Measurements from ENCODE around the gene ZNF71. TPM values are rescaled to one million over a fixed set of nuclear protein-coding genes. Genes with fewer than 3 reads are reported as not detected.

Gene ZNF71
- total RNA-seq (2022; extraction: Qiagen RNA extraction): 9.1 to 12.8 TPM (median 12.0 TPM) in 5 replicates

GRCh38 chr19:56594783-56595547 lies at the start of gene ZNF71:
ZNF71 (plus strand) TSS chr19:56595302; CDS start chr19:56601559, 6,257 bp downstream.

GRCh38 chr19:56567274-56568120 lies 27.6 kb upstream of the ZNF71 start, which contains the start of gene ZNF470:
ZNF470 (plus strand) TSS chr19:56567468; CDS start chr19:56570312, 2,844 bp downstream.

GRCh38 chr19:56642711-56643459 lies 47.8 kb downstream of the ZNF71 start, which contains the start of gene SMIM17:
SMIM17 (plus strand) TSS chr19:56643159; CDS start chr19:56645668, 2,509 bp downstream.

GRCh38 chr19:56671613-56671994 lies 76.5 kb downstream of the ZNF71 start, which contains the start of gene ZNF835:
ZNF835 (minus strand) TSS chr19:56671757; CDS start chr19:56665198, 6,559 bp downstream.

Other genes with a start within 250 kb of the ZNF71 start
- 0.80 to 1.3 TPM (median 1.1 TPM) in 5 replicates for gene ZNF582, start 201.8 kb upstream of the ZNF71 start, total RNA-seq (2022; extraction: Qiagen RNA extraction)
- gene ZNF583, start 191.0 kb upstream of the ZNF71 start, total RNA-seq (2022; extraction: Qiagen RNA extraction): 1.6 to 2.4 TPM (median 2.3 TPM) in 5 replicates
- gene ZNF667, start 118.0 kb upstream of the ZNF71 start, total RNA-seq (2022; extraction: Qiagen RNA extraction): not detected in 5 replicates
- 0.06 to 0.29 TPM (median 0.06 TPM) in 5 replicates for gene ZNF471, start 87.4 kb upstream of the ZNF71 start, total RNA-seq (2022; extraction: Qiagen RNA extraction)
- gene ZFP28, start 56.4 kb upstream of the ZNF71 start, total RNA-seq (2022; extraction: Qiagen RNA extraction): 3.2 to 4.3 TPM (median 3.9 TPM) in 5 replicates
- gene ZNF470, start 27.8 kb upstream of the ZNF71 start, total RNA-seq (2022; extraction: Qiagen RNA extraction): 1.2 to 2.2 TPM (median 1.9 TPM) in 5 replicates
- gene SMIM17, start 47.9 kb downstream of the ZNF71 start, total RNA-seq (2022; extraction: Qiagen RNA extraction): 0.09 to 0.11 TPM in 2 of 5 replicates, not detected in the others
- gene ZNF835, start 76.5 kb downstream of the ZNF71 start, total RNA-seq (2022; extraction: Qiagen RNA extraction): not detected in 5 replicates
- gene PEG3, start 245.4 kb downstream of the ZNF71 start, total RNA-seq (2022; extraction: Qiagen RNA extraction): not detected in 5 replicates
- gene ZIM2, start 245.4 kb downstream of the ZNF71 start, total RNA-seq (2022; extraction: Qiagen RNA extraction): not detected in 5 replicates

Measured in A549 treated with dexamethasone at 1 μM for 4 hours (cell line).